ENCODE results near the gene USPL1.
A peak's percentile ranks its signal among the peaks of the same experiment; 100 is the strongest.
"Not testable (repeated sequence)": the region's sequence is repeated elsewhere in the genome, so short reads cannot be mapped to it uniquely, and the experiment has no call there.

The USPL1 gene

DNA sequence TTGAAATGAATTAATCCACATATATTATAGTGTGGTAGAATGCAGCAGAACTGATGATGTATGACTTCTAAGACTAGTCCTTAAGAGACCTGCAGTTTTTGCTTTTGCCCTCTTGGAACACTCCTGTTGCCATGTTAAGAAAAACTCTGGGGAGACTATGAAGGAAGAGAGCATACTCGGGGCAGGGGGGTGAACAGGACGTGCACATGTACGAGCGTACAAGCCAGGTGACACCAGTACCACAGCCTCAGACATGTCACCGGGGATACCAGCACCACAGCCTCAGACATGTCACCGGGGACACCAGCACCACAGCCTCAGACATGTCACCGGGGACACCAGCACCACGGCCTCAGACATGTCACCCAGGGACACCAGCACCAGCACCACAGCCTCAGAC, 15.9 kb upstream of the USPL1 start:
- Histone ChIP-seq H3K4me1 (ENCODE audit: insufficient read depth, low read length) (peaks cover 7% of the 10 kb centered on the region; the same call in 1 of the 2 replicates), H3K9me3 (ENCODE audit: control insufficient read depth, insufficient read depth, low read length) (no peaks in the 10 kb centered on the region), H3K36me3 (ENCODE audit: insufficient read depth, low read length) (no peaks in the 10 kb centered on the region), H3K9ac (ENCODE audit: low read depth, low read length) (no peak overlapping the region)

- Histone ChIP-seq H3K36me3 (ENCODE audit: insufficient read depth, low read length) (no peaks in the 10 kb centered on the region), H3K9me3 (ENCODE audit: control insufficient read depth, insufficient read depth, low read length) (no peaks in the 10 kb centered on the region), H3K9ac (ENCODE audit: low read depth, low read length) (no peak overlapping the region), H3K4me1 (ENCODE audit: insufficient read depth, low read length) (no peaks in the 10 kb centered on the region)
Measured at GRCh38 chr13:30605052-30605451, 12.7 kb upstream of the USPL1 start.

DNA sequence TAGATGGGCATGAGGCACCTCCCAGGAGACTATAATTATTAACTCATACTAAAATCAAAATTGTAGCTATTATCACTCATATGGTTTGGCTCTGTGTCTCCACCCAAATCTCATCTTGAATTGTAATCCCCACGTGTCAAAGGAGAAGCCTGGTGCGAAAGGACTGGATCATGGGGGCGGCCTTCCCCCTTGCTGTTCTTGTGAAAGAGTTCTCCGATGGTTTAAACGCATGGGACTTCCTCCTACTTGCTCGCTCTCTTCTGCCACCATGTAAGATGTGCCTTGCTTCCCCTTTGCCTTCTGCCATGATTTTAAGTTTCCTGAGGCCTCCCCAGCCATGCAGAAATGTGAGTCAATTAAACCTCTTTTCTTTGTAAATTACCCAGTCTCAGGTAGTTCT, 10.5 kb upstream of the USPL1 start:
- H3K4me1 ChIP-seq (ENCODE audit: insufficient read depth, low read length); H3K9ac ChIP-seq (ENCODE audit: low read depth, low read length); H3K36me3 ChIP-seq (ENCODE audit: insufficient read depth, low read length); H3K9me3 ChIP-seq (ENCODE audit: control insufficient read depth, insufficient read depth, low read length): not testable (repeated sequence)

- no peaks in the 10 kb centered on the region for H3K4me1 ChIP-seq (ENCODE audit: insufficient read depth, low read length)
- no peaks in the 10 kb centered on the region for H3K36me3 ChIP-seq (ENCODE audit: insufficient read depth, low read length)
- H3K9ac ChIP-seq (ENCODE audit: low read depth, low read length): no peak overlapping the region
- no peaks in the 10 kb centered on the region for H3K9me3 ChIP-seq (ENCODE audit: control insufficient read depth, insufficient read depth, low read length)
Measured at GRCh38 chr13:30607908-30608307, 9.8 kb upstream of the USPL1 start.

DNA sequence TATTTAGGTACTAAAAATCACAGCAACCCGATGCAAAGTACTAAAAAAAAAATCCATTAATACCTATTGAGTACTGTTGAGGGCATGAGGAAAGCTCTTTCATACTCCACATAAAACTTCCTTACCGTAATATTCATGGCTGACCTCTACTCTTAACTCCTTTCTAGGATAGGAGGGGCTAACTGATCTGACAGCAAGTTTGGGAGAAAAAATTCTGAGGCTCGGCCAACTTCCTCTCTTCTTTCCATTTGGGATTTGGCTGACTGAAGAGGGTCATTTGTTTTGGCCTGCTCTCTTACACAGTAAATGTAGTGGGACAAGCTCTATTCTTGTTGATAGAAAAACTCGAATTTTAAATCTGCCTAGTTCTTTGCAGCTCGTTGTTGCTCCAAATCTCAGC, 9.4 kb upstream of the USPL1 start:
- Histone ChIP-seq H3K9ac (ENCODE audit: low read depth, low read length) (no peak overlapping the region), H3K4me1 (ENCODE audit: insufficient read depth, low read length) (no peaks in the 10 kb centered on the region), H3K36me3 (ENCODE audit: insufficient read depth, low read length) (no peaks in the 10 kb centered on the region)

DNA sequence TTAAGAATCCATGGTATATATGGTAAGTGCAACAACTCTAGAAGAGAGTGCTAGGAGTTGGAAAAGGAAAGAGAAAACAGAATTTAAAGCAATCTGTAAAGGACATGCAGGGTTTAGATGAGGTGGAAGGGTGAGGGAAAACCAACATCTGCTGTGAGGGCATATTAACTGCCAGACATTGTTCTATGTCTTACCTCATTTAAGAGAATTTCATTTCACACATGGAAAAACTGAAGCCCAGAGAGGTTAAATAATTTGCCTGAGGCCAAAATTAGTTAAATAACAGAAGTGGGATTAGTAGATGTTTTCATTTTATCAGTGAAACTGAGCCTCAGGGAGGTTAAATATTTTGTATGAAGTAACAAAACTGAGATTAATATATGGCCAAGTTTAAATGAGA, 7.4 kb upstream of the USPL1 start:
- H3K9me3 ChIP-seq (ENCODE audit: control insufficient read depth, insufficient read depth, low read length): no peaks in the 10 kb centered on the region
- H3K36me3 ChIP-seq (ENCODE audit: insufficient read depth, low read length): no peaks in the 10 kb centered on the region
- H3K4me1 ChIP-seq (ENCODE audit: insufficient read depth, low read length): no peaks in the 10 kb centered on the region
- H3K9ac ChIP-seq (ENCODE audit: low read depth, low read length): no peak overlapping the region

More for the DNA sequence above, 9.4 kb upstream of the USPL1 start:
- no peaks in the 10 kb centered on the region for H3K9me3 ChIP-seq (ENCODE audit: control insufficient read depth, insufficient read depth, low read length)

DNA sequence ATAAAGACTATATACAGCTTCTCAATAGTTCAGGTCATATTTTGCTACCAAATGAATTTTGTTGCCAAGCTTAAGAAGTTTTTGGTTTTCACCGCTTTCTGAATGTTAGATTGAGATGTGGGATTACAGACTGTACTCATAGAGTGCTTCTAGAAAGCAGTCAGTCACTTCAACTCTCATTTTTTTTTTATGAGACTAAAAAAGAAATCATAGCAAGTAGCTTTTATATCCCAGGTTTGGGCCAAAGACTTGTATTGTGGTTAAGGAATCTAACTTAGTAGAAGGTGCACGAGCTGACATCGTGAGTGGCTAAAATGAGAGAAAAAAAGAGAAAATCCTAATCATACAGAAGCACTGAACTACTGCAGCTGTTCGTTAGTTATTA, 2.2 kb upstream of the USPL1 start:
- Histone ChIP-seq H3K9me3 (ENCODE audit: control insufficient read depth, insufficient read depth, low read length) (no peaks in the 10 kb centered on the region), H3K9ac (ENCODE audit: low read depth, low read length) (peak overlapping the region; percentile 92; the same call in 1 of the 2 replicates), H3K36me3 (ENCODE audit: insufficient read depth, low read length) (no peaks in the 10 kb centered on the region), H3K4me1 (ENCODE audit: insufficient read depth, low read length) (no peaks in the 10 kb centered on the region; the same call in 1 of the 2 replicates)

DNA sequence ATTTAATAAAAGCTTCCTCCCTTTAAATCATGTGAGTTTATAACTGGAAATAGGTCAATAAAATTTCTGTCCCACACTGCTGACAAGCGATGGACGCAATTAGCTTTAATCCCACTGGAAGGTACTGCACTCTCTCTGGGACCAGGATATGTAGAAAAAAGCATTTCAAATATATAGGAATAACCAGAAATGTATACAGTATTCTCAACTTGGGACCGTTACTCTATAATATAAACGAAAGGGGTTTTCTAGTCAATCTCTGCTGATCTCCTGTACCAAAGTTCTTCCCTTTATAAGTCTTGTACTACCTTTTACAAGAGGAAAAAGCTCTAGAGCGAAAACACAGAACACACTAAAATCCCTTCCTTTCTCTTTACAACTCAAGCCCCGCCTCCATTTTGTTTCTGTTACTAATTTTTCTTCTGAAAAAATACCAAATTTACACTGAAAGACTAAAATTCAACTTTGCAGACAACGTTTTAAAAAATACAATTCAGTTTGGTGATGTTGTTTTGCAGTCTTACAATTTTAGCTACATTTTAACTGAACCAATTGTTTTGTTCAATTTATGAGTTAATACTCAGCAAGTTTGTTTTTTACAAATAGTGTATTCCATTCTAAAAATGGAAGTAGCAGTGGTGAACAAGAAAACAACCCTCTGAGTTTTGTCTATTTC, 1.7 kb upstream of the USPL1 start:
- no peaks in the 10 kb centered on the region for H3K9me3 ChIP-seq (ENCODE audit: control insufficient read depth, insufficient read depth, low read length)
- H3K4me1 ChIP-seq (ENCODE audit: insufficient read depth, low read length): no peaks in the 10 kb centered on the region; the same call in 1 of the 2 replicates
- H3K9ac ChIP-seq (ENCODE audit: low read depth, low read length): peak overlapping the region; percentile 92
- no peaks in the 10 kb centered on the region for H3K36me3 ChIP-seq (ENCODE audit: insufficient read depth, low read length)

DNA sequence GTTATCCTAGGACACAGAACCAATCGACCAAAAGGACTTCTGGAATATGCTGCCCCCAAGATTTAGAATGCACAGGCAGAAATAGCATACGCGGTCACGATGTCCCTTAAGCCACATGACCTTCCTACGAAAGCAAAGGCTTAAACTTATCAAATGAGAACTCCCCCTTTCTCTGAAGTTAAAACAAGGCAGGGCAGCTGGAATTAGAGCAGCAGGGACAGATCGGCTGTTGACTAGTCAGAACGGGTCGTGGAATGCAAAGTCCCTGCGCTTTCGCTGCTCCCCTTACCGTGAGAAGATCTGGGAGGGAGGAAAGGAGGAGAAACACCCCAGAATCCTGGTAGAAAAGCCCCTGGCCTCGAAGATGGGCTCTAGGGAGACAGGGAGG, 799 bp upstream of the USPL1 start:
- Histone ChIP-seq H3K36me3 (ENCODE audit: insufficient read depth, low read length) (no peaks in the 10 kb centered on the region), H3K9me3 (ENCODE audit: control insufficient read depth, insufficient read depth, low read length) (no peaks in the 10 kb centered on the region), H3K4me1 (ENCODE audit: insufficient read depth, low read length) (no peaks in the 10 kb centered on the region; the same call in 1 of the 2 replicates), H3K9ac (ENCODE audit: low read depth, low read length) (peak overlapping the region; percentile 92)

DNA sequence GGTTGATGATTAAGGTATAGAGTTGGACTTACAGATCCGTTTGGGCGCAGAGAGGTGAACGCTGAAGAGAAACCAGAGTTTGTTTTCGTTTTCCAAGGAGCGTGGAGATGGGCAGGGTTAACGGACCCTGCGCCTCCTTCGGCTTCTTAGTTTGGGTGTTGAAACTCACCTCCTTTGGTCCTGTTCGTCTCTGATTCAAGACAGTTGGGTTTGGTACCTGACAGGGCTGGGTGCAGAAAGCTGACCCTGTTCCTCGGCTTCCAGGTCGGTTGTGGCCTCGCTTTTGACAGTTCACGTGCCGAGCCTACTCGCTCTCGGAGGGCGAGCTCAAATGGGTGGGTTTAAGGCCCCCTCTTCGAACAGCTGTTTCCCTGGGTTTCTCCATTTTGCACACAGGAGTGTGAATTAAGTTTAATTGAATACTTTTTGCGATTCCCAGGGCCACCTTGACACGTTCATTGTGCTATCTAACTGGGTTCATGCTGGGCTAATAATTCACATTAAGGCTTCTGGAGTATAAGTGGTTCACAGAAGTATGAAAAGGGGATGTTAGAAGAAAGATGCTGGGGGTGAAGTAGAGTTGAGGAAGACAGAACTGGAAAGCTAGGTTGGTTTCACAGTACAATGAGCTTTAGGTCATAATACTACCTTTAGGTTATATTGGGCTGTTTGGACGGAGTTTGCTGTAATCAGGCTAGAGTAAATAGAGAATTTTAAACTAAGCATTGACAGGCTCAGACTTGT, 638 bp downstream of the USPL1 start:
- Histone ChIP-seq H3K36me3 (ENCODE audit: insufficient read depth, low read length) (no peaks in the 10 kb centered on the region), H3K9me3 (ENCODE audit: control insufficient read depth, insufficient read depth, low read length) (no peaks in the 10 kb centered on the region), H3K4me1 (ENCODE audit: insufficient read depth, low read length) (no peaks in the 10 kb centered on the region; the same call in 1 of the 2 replicates), H3K9ac (ENCODE audit: low read depth, low read length) (peak overlapping the region; percentile 97)

DNA sequence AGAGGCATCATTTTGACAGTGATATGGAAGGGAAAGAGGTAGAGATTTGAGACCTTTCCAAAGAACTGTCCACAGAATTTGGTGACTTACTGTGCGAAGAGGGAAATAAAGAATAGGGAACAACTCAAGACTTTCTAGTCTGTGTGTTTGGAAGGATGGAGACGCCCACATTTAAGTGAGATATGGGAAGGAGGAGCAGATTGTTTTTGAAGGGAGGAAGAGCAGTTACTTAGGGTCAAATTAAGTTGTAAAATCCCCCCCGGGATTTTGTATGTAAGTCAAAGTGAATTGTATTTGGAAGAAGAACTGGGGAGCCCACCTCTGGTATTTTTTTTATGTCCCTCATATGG, 1.2 kb downstream of the USPL1 start:
- no peaks in the 10 kb centered on the region; the same call in 1 of the 2 replicates for H3K4me1 ChIP-seq (ENCODE audit: insufficient read depth, low read length)
- no peaks in the 10 kb centered on the region for H3K9me3 ChIP-seq (ENCODE audit: control insufficient read depth, insufficient read depth, low read length)
- H3K36me3 ChIP-seq (ENCODE audit: insufficient read depth, low read length): no peaks in the 10 kb centered on the region; the same call in 1 of the 2 replicates
- H3K9ac ChIP-seq (ENCODE audit: low read depth, low read length): peak overlapping the region; percentile 97; the same call in 1 of the 2 replicates

GRCh38 chr13:30619731-30620130, 2.0 kb downstream of the USPL1 start:
- 0 out of 2 replicates have a peak overlapping the region, but pooled peaks have one; percentile 13 for H3K9ac ChIP-seq (ENCODE audit: low read depth, low read length)
- no peaks in the 10 kb centered on the region for H3K9me3 ChIP-seq (ENCODE audit: control insufficient read depth, insufficient read depth, low read length)
- no peaks in the 10 kb centered on the region; the same call in 1 of the 2 replicates for H3K36me3 ChIP-seq (ENCODE audit: insufficient read depth, low read length)
- no peaks in the 10 kb centered on the region; the same call in 1 of the 2 replicates for H3K4me1 ChIP-seq (ENCODE audit: insufficient read depth, low read length)

- Histone ChIP-seq H3K4me1 (ENCODE audit: insufficient read depth, low read length) (no peaks in the 10 kb centered on the region; the same call in 1 of the 2 replicates), H3K36me3 (ENCODE audit: insufficient read depth, low read length) (no peaks in the 10 kb centered on the region; the same call in 1 of the 2 replicates), H3K9me3 (ENCODE audit: control insufficient read depth, insufficient read depth, low read length) (no peaks in the 10 kb centered on the region), H3K9ac (ENCODE audit: low read depth, low read length) (no peak overlapping the region)
Measured at GRCh38 chr13:30620941-30621340, 3.2 kb downstream of the USPL1 start.

DNA sequence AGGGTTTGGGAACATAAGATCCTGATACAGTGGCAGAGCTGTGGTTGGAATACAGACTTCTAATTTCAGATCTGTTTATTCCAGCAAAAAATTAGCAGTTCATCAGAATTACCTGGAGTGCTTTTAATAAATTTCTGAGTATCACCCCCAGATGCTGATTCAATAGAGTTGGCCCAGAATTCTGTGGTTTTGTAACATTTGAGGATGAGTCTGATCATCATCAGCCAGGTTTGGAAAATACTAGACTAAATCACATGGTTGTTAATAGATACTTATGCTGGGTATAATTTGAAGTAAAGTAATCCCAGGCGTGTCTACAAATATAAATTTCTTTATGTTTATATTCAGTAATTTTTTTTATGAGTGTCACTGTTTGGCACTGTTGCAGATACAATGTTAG, 4.8 kb downstream of the USPL1 start:
- H3K9me3 ChIP-seq (ENCODE audit: control insufficient read depth, insufficient read depth, low read length): no peaks in the 10 kb centered on the region
- no peak overlapping the region for H3K9ac ChIP-seq (ENCODE audit: low read depth, low read length)
- H3K4me1 ChIP-seq (ENCODE audit: insufficient read depth, low read length): no peaks in the 10 kb centered on the region; the same call in 1 of the 2 replicates
- H3K36me3 ChIP-seq (ENCODE audit: insufficient read depth, low read length): no peaks in the 10 kb centered on the region; the same call in 1 of the 2 replicates

DNA sequence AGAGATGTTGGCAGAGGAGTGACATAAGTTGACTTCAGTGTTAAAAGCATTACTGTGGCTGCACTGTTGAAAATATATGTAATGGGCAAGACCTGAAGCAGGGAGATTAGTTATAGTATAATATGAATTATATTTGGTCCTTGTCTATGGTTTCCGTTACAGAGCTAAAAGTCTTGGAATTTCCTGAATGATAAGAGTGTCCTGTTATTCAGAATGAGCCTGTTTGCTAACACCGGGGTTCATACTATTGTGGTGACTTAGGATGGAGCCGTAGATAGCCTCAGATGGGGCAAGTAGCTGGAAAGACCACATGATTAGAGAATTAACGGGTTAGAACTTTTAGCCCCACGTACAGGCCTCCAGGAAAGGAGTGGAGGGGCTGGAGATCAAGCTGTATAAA, 5.7 kb downstream of the USPL1 start:
- Histone ChIP-seq H3K9me3 (ENCODE audit: control insufficient read depth, insufficient read depth, low read length) (no peaks in the 10 kb centered on the region), H3K4me1 (ENCODE audit: insufficient read depth, low read length) (no peaks in the 10 kb centered on the region; the same call in 1 of the 2 replicates), H3K36me3 (ENCODE audit: insufficient read depth, low read length) (no peaks in the 10 kb centered on the region; the same call in 1 of the 2 replicates), H3K9ac (ENCODE audit: low read depth, low read length) (no peak overlapping the region)

All from ES-I3 (cell line).